ENCODE measurements around the gene CHSY1. TPM values are rescaled to one million over a fixed set of nuclear protein-coding genes. Genes with fewer than 3 reads are reported as not detected.

CHSY1 gene
- polyA plus RNA-seq, 4 donors, result 36.6 to 55.0 (median 48.4) TPM

DNA sequence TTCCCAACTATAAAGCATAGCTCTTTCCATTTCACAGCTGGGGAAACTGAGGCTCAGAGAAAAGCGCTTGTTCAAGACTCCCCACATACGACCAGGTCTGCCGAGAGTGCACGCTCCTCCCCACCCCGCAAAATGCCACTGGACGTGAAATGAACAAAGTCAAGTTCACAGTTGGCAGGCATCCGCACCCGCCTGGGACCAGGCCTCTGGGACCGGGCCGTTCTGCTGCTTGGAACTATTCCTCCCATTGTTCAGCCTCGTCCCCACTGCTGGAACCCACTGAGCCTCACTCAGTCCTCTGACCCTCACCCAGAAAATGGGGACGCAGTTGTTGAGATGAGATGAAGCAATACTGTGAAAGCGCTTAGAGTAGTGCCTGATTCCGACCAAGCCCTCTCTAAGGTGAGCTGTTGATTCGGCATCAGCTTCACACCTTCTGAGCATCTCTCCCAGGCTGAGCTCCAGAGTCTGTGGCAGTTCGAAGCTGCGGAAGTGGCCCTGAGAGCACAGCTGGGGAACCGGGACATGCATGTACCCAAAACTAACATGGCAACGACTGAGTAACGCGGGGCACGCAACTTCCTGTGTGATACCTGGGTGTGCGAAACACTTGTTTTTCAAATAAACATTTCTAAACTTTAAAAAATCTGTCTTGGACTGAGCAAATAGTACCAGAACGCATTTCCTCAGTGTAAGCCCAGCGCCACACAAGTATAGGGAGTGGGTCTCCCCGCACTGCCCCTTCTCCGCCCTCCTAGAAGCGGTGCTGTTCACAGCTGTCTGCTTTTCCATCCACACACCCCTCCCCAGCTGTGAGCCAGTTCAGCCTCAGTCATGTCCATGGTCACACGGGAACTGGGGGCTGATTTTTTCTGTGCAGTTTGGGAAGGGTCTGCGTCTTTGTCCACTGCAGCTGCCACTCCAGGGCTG, 93.4 kb downstream of the CHSY1 start:
- DNase-seq (ENCODE audit: low read depth in 4 of 4, low spot score in 3 of 4), result no peak

DNA sequence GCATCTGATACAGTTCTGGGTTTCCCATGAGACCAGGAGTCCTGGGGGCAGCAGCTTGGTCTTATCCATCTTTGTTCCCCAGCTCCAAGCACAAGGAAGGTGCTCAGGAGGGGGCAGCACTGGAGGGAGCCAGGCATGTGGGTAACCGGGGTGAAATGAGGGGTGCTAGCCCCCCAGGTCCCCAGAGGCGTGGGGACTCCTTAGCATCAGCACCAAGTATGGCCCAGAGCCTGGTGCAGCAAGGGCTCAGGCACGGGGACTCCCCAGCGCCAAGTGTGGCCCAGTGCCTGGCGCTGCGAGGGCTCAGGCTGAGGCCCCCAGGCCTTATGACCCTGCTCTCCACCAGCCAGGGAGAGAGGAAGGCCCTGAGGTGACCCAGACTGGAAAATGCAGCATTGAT, 94.1 kb downstream of the CHSY1 start:
- DNase-seq (ENCODE audit: low read depth in 4 of 4, low spot score in 3 of 4), result no peak

DNA sequence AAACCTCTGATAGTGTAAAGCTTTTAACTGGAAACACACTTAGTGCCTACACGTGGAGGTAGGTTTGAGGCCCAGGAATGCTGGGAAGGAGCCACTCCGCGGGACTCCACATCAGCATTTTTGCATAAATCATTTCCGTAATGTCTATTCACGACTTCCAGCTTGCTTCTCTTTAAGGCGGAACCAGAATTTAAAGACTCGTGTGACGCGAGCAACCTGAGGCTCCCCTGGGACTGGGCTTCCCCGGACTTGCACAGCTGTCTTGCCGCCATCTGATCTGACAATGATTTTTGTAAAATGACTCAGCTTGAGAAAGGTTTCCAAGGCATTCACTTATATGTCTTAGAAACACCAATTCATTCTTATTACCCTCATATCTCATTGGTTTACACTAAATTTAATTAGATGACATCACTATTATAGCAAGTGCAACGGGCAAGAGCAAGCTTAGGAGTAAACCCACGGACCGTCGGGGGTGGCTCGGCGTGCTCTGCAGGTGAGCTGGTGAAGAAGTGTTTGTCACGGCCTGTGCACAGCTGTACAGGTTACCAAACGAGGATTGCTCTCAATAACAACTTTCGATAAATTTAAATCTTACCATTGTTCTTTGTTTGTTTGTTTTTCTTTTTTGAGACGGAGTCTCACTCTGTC, 95.2 kb downstream of the CHSY1 start:
- no peak for DNase-seq (ENCODE audit: low read depth in 4 of 4, low spot score in 3 of 4)

- DNase-seq (ENCODE audit: low read depth in 4 of 4, low spot score in 3 of 4), result no peak
These were observed 95.8 kb downstream of the CHSY1 start for GRCh38 chr15:101156061-101156460.

- DNase-seq (ENCODE audit: low read depth in 4 of 4, low spot score in 3 of 4), result no peak
These were observed 97.8 kb downstream of the CHSY1 start for GRCh38 chr15:101153801-101154656.

GRCh38 chr15:101152914-101153313, 98.9 kb downstream of the CHSY1 start:
- no peak for DNase-seq (ENCODE audit: low read depth in 4 of 4, low spot score in 3 of 4)

DNA sequence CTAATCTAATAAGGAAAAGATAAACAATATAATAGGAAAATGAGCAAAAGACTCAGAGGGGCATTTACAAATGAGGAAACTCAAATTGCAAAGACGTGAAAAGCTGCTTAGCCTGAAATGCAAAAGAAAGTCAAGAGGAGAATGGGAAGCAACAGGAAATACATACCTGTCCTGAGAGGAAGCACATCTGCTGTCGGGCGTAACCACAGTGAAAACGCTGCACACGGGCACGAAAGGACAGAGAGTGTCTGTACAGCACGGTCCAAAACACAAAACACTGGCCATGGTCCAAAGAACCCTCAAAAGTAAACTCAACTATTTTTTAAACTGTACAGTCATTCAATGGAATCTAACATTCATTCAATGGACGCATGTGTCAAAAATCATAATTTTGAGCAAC, 100.6 kb downstream of the CHSY1 start:
- DNase-seq (ENCODE audit: low read depth in 4 of 4, low spot score in 3 of 4), result no peak

DNA sequence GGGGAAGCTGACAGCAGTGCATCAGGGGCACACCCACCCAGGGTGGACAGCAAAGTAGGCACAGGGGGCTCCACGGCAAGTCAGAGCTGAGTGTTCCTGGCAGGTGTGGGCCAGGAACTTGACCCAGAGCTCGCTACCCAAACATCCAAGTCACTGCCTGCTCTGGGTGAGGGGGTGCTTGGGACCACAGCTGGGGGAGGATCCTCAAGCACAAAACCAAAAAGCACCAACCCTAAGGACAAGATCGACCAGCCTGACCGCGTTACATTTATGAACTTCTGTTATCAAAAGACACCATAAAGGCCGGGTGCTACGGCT, 101.2 kb downstream of the CHSY1 start:
- no peak for DNase-seq (ENCODE audit: low read depth in 4 of 4, low spot score in 3 of 4)

DNA sequence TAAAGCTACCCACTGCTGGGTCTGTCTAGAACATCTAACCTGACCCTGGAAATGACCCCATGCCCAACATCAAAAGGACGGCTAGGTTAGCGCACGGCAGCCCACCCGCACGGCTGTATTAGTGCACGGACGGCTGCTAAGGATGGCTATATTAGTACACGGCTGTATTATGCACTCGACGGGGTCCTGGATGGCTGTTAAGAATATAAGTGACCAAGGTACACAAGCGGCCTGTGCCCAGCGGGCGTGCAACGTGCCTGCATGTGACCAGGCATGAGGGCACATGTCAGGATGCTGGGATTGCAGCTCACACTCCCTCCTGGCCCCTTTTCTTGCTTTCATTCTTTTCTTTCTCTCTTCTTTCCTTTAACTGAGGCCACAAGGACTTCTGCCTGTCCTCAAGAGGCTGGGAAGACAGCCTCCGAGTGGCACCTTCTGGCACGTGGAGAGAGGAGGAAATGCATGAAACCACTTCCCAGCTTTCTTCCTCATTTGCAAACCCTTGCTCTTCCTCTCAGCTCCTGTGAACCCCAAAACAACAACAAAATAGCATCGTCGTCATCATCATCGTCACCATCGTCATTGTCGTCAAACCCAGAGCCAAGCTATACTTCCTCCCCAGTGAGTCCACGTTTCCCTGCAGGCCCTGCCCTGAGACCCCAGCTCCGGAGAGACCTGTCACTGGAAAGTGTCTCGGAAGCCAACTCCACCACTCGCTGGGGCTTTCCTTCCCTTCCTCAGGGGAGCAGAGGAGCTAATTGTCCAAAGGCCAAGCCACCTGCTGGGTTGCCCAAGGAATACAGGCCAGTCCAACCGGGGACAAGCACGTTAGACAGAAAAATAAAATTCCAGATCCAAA, 101.8 kb downstream of the CHSY1 start:
- DNase-seq (ENCODE audit: low read depth in 4 of 4, low spot score in 3 of 4), result no peak

DNA sequence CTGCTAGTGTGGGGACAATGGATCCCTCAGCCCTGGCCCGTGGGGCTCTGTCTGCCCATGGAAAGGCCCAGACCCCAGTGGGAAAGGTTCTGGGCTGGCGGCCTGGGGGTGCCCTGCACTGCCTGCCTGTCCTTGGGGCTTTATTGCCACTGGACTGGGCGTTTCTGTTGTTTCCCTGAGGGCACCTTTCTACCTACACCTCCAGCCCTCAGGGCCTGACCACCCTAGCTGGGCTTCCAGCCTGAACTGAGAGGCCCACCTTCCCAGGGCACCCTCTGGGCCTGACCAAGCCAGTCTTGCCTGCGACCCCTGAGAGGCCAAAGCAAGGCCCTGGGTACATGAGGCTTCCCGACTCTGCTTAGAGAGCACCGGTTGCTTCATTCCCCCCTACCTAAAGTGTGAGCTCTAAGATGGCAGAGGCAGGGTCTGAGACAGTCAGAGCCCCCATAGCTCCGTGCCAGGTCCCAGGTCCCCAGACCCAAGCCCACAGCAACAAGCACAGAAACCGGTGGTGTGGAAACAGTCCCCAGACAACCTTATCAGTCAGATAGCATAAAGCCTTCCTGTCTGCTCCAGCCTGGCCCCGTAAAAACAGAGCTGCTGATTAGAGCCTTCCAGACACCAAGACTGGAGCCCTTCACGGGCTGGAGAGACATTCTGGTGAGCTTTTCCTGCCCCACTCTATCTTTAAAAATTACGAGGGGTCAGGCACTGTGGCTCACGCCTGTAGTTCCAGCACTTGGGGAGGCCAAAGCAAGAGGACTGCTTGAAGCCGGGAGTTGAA, 102.8 kb downstream of the CHSY1 start:
- DNase-seq (ENCODE audit: low read depth in 4 of 4, low spot score in 3 of 4), result no peak

- DNase-seq (ENCODE audit: low read depth in 4 of 4, low spot score in 3 of 4), result no peak
These were observed 103.5 kb downstream of the CHSY1 start for GRCh38 chr15:101148166-101148880.

GRCh38 chr15:101147181-101147580, 104.7 kb downstream of the CHSY1 start:
- DNase-seq (ENCODE audit: low read depth in 4 of 4, low spot score in 3 of 4), result no peak

DNA sequence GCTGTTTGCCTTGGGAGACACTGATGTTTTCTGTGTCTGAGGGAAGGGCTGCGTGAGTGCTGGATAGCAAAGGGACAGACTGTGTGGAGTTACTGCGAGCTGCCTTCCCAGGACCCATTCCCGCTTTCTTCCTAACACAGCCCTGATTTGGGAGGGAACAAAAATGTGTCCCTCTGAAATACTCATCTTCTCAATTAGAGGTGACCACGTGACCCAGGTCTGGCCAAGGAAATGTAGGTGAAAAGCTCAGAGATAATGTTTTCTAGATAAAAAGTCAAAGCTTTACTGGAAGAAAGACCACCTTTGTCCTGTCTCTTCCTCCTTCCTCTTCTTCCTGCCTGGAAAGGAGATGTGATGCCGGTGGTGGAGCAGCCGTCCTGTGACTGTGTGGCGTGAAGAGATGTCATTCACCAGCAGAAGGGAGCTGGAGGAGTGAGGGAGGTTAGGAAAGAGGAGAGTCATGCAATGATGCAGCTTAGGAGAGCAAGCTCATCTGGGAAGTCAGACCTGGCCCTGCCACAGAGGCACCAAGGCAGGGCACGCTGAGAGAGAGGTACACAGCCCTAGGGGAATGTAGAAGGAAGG, 105.6 kb downstream of the CHSY1 start:
- no peak for DNase-seq (ENCODE audit: low read depth in 4 of 4, low spot score in 3 of 4)

DNA sequence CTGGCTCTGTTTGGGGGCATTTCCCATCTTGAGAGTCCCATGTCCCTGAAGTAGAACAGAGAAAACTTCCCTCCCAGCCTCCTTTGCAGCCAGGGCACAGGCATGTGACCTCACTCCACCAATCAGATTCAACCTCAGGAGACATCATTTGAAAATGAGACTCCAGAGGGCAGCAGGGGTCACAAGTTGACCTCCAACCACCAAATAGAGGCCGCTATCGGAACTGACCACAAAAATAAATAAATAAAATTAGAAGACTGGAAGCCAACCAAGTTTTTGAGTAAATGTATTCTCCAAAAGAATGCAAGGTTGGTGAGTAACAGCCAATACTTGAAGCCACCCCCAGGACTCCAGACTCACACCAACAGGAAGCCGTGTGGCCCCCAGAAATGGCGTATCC, 106.5 kb downstream of the CHSY1 start:
- no peak for DNase-seq (ENCODE audit: low read depth in 4 of 4, low spot score in 3 of 4)

DNA sequence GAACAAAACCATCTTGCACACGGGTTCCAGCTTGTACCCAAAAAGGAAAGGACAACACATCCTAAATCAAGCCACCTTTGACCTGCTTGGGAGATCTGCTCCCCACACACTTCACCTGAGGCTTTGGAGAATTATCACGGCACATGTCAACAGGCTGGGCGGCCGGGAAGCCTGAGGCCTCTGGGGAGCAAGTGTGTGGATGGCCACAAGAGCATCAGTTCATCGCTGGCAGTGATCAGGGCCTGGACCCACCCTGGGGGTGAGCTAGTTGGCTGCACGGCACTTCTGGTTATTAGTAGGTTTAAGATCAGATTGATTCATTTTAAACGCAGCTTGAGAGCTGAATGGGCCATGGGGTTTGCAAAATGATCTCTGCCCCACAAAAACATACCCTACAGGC, 108.5 kb downstream of the CHSY1 start:
- DNase-seq (ENCODE audit: low read depth in 4 of 4, low spot score in 3 of 4), result no peak

- DNase-seq (ENCODE audit: low read depth in 4 of 4, low spot score in 3 of 4), result no peak
These were observed 109.1 kb downstream of the CHSY1 start for GRCh38 chr15:101142711-101143110.

- no peak for DNase-seq (ENCODE audit: low read depth in 4 of 4, low spot score in 3 of 4)
These were observed 109.8 kb downstream of the CHSY1 start for GRCh38 chr15:101141926-101142527.

- no peak for DNase-seq (ENCODE audit: low read depth in 4 of 4, low spot score in 3 of 4)
These were observed 111.2 kb downstream of the CHSY1 start for GRCh38 chr15:101140697-101141065.

Data from left renal pelvis (tissue), 4 donors.